Suprapubic skin (tissue), 2 donors: ENCODE data around the gene DUOXA1.

Source experiments
- EP300 ChIP-seq: sonication (generic); formaldehyde crosslinking; IDR thresholded peaks from one replicate; pipeline ENCODE4 v1.6.1; 2017; ENCODE audit warnings: antibody characterized with exemption
- POLR2A ChIP-seq, 2 donors: fragments of 450-650 bp; IDR thresholded peaks; one replicate each; pipeline ENCODE4 v1.6.1; 2017; ENCODE audit warnings: antibody characterized with exemption in 2 of 2, mild to moderate bottlenecking in 2 of 2, moderate library complexity in 2 of 2

DNA sequence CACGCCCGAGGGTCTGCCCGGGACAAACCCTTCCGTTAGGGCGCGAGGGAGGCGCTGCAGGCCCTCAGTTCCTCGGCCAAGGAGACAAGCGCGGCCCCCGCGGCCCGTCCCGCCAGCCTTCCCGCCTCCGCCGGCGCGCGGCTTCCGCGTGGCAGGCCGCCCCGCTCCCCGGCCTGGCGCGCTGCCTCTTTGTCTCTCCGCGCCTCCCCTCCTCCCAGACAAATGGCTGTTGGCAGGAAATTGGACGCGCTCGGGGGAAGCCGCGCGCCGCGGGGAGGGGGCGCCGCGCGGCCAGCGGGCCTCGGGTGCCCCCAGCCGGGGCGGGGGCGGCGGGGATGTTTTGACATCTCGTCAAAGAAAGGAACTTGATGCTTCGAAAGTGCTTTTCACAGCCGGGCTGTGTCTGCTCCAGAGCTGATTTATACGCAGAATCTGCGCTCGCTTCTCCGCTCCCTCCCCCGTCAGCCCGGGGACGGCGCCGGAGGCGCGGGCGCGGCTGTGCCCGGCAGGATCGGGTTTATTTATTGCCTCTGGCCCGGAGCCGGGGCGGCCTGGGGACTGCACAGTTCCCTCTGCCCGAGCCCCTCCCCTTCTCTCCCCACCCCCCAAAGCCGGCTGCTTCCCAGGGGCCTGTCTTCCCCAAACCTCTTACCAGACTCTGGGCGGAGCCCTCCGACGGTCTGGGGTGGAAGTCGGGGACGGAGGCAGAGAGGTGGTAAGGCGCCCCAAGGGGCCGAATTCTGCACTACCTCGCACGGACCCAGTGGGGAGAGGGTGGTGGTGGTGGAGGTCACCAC lies 37.4 kb upstream of the DUOXA1 start:
- TF ChIP-seq POLR2A (IDR thresholded peaks at IDR 0.05) (peak in 1 of 2 donors; percentile 5), EP300 (no peak)
